GM12892 (cell line): ENCODE results near the gene FNDC1.

Experiments
- POLR2A ChIP-seq: IDR thresholded peaks from 2 replicates; pipeline ENCODE4 v1.6.1; 2011; ENCODE audit warnings: low read depth, low read length, control low read depth
- POLR2AphosphoS5 ChIP-seq: IDR thresholded peaks from 2 replicates; pipeline ENCODE4 v1.6.1; 2011; ENCODE audit warnings: low read depth, low read length, control low read depth

- TF ChIP-seq POLR2AphosphoS5 (no peak), POLR2A (no peak)
Measured at GRCh38 chr6:159128978-159129377, 40.2 kb upstream of the FNDC1 start.
